ENCODE measurements around the gene XIRP1.

DNA sequence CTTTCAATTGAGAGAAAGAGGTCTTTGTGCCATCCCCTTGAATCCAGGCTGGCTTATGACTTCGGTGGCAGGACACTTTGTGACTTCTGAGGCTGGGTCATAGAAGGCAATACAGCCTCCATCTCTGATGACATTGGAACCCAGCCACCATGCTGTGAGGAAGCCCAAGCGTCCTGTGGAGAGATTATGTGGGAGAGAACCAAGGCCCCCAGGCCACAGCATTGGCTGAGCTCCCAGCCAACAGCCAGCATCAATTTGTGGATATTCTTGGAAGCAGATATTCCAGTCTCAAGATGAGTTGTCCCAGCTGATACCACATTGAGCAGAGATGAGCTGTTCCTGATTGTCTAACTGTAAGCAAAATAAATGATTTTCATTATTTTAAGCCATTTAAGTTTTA, 12.7 kb upstream of the XIRP1 start:
- TF ChIP-seq, protein P1, sequence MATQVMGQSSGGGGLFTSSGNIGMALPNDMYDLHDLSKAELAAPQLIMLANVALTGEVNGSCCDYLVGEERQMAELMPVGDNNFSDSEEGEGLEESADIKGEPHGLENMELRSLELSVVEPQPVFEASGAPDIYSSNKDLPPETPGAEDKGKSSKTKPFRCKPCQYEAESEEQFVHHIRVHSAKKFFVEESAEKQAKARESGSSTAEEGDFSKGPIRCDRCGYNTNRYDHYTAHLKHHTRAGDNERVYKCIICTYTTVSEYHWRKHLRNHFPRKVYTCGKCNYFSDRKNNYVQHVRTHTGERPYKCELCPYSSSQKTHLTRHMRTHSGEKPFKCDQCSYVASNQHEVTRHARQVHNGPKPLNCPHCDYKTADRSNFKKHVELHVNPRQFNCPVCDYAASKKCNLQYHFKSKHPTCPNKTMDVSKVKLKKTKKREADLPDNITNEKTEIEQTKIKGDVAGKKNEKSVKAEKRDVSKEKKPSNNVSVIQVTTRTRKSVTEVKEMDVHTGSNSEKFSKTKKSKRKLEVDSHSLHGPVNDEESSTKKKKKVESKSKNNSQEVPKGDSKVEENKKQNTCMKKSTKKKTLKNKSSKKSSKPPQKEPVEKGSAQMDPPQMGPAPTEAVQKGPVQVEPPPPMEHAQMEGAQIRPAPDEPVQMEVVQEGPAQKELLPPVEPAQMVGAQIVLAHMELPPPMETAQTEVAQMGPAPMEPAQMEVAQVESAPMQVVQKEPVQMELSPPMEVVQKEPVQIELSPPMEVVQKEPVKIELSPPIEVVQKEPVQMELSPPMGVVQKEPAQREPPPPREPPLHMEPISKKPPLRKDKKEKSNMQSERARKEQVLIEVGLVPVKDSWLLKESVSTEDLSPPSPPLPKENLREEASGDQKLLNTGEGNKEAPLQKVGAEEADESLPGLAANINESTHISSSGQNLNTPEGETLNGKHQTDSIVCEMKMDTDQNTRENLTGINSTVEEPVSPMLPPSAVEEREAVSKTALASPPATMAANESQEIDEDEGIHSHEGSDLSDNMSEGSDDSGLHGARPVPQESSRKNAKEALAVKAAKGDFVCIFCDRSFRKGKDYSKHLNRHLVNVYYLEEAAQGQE (IDR thresholded peaks at IDR 0.05): no peak
- TF ChIP-seq, protein P2, sequence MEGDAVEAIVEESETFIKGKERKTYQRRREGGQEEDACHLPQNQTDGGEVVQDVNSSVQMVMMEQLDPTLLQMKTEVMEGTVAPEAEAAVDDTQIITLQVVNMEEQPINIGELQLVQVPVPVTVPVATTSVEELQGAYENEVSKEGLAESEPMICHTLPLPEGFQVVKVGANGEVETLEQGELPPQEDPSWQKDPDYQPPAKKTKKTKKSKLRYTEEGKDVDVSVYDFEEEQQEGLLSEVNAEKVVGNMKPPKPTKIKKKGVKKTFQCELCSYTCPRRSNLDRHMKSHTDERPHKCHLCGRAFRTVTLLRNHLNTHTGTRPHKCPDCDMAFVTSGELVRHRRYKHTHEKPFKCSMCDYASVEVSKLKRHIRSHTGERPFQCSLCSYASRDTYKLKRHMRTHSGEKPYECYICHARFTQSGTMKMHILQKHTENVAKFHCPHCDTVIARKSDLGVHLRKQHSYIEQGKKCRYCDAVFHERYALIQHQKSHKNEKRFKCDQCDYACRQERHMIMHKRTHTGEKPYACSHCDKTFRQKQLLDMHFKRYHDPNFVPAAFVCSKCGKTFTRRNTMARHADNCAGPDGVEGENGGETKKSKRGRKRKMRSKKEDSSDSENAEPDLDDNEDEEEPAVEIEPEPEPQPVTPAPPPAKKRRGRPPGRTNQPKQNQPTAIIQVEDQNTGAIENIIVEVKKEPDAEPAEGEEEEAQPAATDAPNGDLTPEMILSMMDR (IDR thresholded peaks at IDR 0.05; ENCODE audit: low read depth, low read length, missing input control): no peak
- TF ChIP-seq, protein P3, sequence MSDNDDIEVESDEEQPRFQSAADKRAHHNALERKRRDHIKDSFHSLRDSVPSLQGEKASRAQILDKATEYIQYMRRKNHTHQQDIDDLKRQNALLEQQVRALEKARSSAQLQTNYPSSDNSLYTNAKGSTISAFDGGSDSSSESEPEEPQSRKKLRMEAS (IDR thresholded peaks at IDR 0.05): no peak
- TF ChIP-seq, protein P4, sequence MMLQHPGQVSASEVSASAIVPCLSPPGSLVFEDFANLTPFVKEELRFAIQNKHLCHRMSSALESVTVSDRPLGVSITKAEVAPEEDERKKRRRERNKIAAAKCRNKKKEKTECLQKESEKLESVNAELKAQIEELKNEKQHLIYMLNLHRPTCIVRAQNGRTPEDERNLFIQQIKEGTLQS (IDR thresholded peaks at IDR 0.05): no peak
- no peak for TF ChIP-seq YY1 (IDR thresholded peaks at IDR 0.05)
- TF ChIP-seq RAD21 (IDR thresholded peaks at IDR 0.05): no peak
- no peak for TF ChIP-seq JUND (IDR thresholded peaks at IDR 0.05)
- TF ChIP-seq SP1 (IDR thresholded peaks at IDR 0.05): no peak
- no peak for TF ChIP-seq RXRA (IDR thresholded peaks at IDR 0.05)
- TF ChIP-seq NR2F2 (IDR thresholded peaks at IDR 0.05): no peak
- TF ChIP-seq, protein P5, sequence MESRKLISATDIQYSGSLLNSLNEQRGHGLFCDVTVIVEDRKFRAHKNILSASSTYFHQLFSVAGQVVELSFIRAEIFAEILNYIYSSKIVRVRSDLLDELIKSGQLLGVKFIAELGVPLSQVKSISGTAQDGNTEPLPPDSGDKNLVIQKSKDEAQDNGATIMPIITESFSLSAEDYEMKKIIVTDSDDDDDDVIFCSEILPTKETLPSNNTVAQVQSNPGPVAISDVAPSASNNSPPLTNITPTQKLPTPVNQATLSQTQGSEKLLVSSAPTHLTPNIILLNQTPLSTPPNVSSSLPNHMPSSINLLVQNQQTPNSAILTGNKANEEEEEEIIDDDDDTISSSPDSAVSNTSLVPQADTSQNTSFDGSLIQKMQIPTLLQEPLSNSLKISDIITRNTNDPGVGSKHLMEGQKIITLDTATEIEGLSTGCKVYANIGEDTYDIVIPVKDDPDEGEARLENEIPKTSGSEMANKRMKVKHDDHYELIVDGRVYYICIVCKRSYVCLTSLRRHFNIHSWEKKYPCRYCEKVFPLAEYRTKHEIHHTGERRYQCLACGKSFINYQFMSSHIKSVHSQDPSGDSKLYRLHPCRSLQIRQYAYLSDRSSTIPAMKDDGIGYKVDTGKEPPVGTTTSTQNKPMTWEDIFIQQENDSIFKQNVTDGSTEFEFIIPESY (IDR thresholded peaks at IDR 0.05): no peak
